ENCODE data around the gene GPR45. TPM values are rescaled to one million over a fixed set of nuclear protein-coding genes. Genes with fewer than 3 reads are reported as not detected.

Gene GPR45
- total and polyA plus RNA-seq, 9 of the 15 experiments (the other 6 are each of a cell fraction or from before 2014, with no cell fraction given), result not detected

- TF ChIP-seq ZNF318 (IDR thresholded peaks at IDR 0.05; ENCODE audit: borderline replicate concordance in 1 of 2, low read depth in 1 of 2), result no peak
Measured at GRCh38 chr2:105258835-105259350, 17.4 kb downstream of the GPR45 start (continued).

All from K562 (cell line).